ENCODE data around the gene PSMB11.
A peak's percentile ranks its signal among the peaks of the same experiment; 100 is the strongest.

GRCh38 chr14:23006544-23007419 is 35.2 kb upstream of the PSMB11 start:
- TF ChIP-seq, protein P1, sequence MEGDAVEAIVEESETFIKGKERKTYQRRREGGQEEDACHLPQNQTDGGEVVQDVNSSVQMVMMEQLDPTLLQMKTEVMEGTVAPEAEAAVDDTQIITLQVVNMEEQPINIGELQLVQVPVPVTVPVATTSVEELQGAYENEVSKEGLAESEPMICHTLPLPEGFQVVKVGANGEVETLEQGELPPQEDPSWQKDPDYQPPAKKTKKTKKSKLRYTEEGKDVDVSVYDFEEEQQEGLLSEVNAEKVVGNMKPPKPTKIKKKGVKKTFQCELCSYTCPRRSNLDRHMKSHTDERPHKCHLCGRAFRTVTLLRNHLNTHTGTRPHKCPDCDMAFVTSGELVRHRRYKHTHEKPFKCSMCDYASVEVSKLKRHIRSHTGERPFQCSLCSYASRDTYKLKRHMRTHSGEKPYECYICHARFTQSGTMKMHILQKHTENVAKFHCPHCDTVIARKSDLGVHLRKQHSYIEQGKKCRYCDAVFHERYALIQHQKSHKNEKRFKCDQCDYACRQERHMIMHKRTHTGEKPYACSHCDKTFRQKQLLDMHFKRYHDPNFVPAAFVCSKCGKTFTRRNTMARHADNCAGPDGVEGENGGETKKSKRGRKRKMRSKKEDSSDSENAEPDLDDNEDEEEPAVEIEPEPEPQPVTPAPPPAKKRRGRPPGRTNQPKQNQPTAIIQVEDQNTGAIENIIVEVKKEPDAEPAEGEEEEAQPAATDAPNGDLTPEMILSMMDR (IDR thresholded peaks at IDR 0.05; ENCODE audit: extremely low read depth in 1 of 2, insufficient read depth in 1 of 2, low read depth in 1 of 2, low read length in 2 of 2), result peak; percentile 7 to 34
- TF ChIP-seq, protein P2, sequence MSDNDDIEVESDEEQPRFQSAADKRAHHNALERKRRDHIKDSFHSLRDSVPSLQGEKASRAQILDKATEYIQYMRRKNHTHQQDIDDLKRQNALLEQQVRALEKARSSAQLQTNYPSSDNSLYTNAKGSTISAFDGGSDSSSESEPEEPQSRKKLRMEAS (IDR thresholded peaks at IDR 0.05; ENCODE audit: insufficient read depth, insufficient read length), result no peak
- TF ChIP-seq POLR2A (IDR thresholded peaks at IDR 0.05; ENCODE audit: low read depth, low read length) (peak; percentile 97), JUN (IDR thresholded peaks at IDR 0.05; ENCODE audit: borderline replicate concordance, insufficient read depth, insufficient read length, low read depth) (no peak), EZH2 (IDR thresholded peaks at IDR 0.05; ENCODE audit: borderline replicate concordance, low read depth, low read length, severe bottlenecking) (no peak), POLR2AphosphoS5 (IDR thresholded peaks at IDR 0.05; ENCODE audit: insufficient read depth, low read depth, low read length) (peak; percentile 95), FOS (IDR thresholded peaks at IDR 0.05; ENCODE audit: borderline replicate concordance, insufficient read depth, low read length) (peak; percentile 13)
